Panc1 (cell line): ENCODE data around the gene MARCHF3. TPM values are rescaled to one million over a fixed set of nuclear protein-coding genes. Genes with fewer than 3 reads are reported as not detected.
"Not testable (repeated sequence)": the region's sequence is repeated elsewhere in the genome, so short reads cannot be mapped to it uniquely, and the experiment has no call there.

Experiments used
- ATAC-seq: fragments of 200-7000 bp; cut with Tn5 transposase; 2 replicates; pipeline ENCODE4 v1.9.1; 2020; ENCODE audit warnings: mild to moderate bottlenecking, moderate library complexity
- BruUV-seq: library from RNA; stranded (reverse); fragments of 400-500 nt; replicated peaks from 2 replicates; lab custom pipeline; 2021; lab: Mats Ljungman, UMichigan
- CTCF ChIA-PET: fragments of 300-600 bp; sonication (Branson Sonifier 250); formaldehyde crosslinking; loops from one replicate; lab custom pipeline; 2022; ENCODE audit warnings: antibody characterized with exemption; lab: Charles Lee
- POLR2A ChIA-PET: fragments of 300-600 bp; sonication (Branson Sonifier 250); formaldehyde crosslinking; loops from one replicate; lab custom pipeline; 2022; ENCODE audit warnings: antibody characterized with exemption; lab: Charles Lee
- DNase-seq: peaks from one replicate; pipeline ENCODE4 v3.0.0-alpha.2; 2010; ENCODE audit warnings: low read depth, low spot score
- H3K27ac ChIP-seq: 2 replicates; pipeline ENCODE4 v1.5.1; 2011; ENCODE audit warnings: mild to moderate bottlenecking, low read length, inconsistent platforms
- H3K27me3 ChIP-seq: fragments of 200-500 bp; sonication (Bioruptor generic); 2 replicates; pipeline ENCODE4 v1.6.0; 2014; ENCODE audit warnings: low read length, inconsistent platforms; ENCODE audit not compliant: control insufficient read depth, insufficient read depth
- H3K36me3 ChIP-seq: fragments of 200-500 bp; sonication (Bioruptor generic); 2 replicates; pipeline ENCODE4 v1.5.1; 2014; ENCODE audit warnings: inconsistent platforms, mild to moderate bottlenecking, low read length, moderate library complexity; ENCODE audit not compliant: control insufficient read depth, insufficient read depth
- H3K4me1 ChIP-seq: 2 replicates; pipeline ENCODE4 v1.5.1; 2011; ENCODE audit warnings: inconsistent platforms, mild to moderate bottlenecking, low read length, moderate library complexity; ENCODE audit not compliant: control insufficient read depth, insufficient read depth
- H3K4me3 ChIP-seq, 2 experiments: 2 replicates each; pipeline ENCODE4 v1.5.1; 2011 to 2012; ENCODE audit warnings: low read depth in 2 of 2, low read length in 2 of 2, mild to moderate bottlenecking in 2 of 2, inconsistent platforms in 1 of 2, moderate library complexity in 1 of 2
- H3K9me3 ChIP-seq: fragments of 200-500 bp; sonication (Bioruptor generic); 2 replicates; pipeline ENCODE4 v1.5.1; 2014; ENCODE audit warnings: low read depth, mild to moderate bottlenecking, inconsistent platforms, low read length, moderate library complexity; ENCODE audit not compliant: control insufficient read depth, insufficient read depth
- POLR2AphosphoS5 ChIP-seq: IDR thresholded peaks from 2 replicates; pipeline ENCODE4 v1.6.1; 2012; ENCODE audit warnings: mild to moderate bottlenecking, low read depth, low read length, moderate library complexity
- SIN3A ChIP-seq: IDR thresholded peaks from 2 replicates; pipeline ENCODE4 v1.6.1; 2012; ENCODE audit warnings: low read depth, mild to moderate bottlenecking, low read length, moderate library complexity, borderline replicate concordance; ENCODE audit not compliant: insufficient read depth
- TCF7L2 ChIP-seq: IDR thresholded peaks from 2 replicates; pipeline ENCODE4 v1.6.1; 2011; ENCODE audit warnings: mild to moderate bottlenecking, low read depth, low read length, inconsistent platforms
- in situ Hi-C: cut with HindIII; loops from 2 replicates; pipeline ENCODE4 v1.10.0; 2016; ENCODE audit warnings: low sequenced_read_pairs, low pct_unique_long_range_greater_than_20kb
- intact Hi-C: fragments of 100-400 bp; cut with micrococcal nuclease; formaldehyde crosslinking; loops from one replicate; pipeline ENCODE4 v1.10.0; 2022; ENCODE audit not compliant: unreplicated experiment
- total RNA-seq: library from RNA; stranded (reverse); gene quantifications from one replicate; pipeline ENCODE4 v1.2.1, GENCODE V29; 2021; ENCODE audit not compliant: unreplicated experiment
- TF ChIP-seq, protein P1 (sequence below), 2 experiments: IDR thresholded peaks; 2 replicates each; pipeline ENCODE4 v1.6.1; 2011 to 2012; ENCODE audit warnings: low read depth in 2 of 2, control low read depth in 1 of 2, low read length in 1 of 2, mild to moderate bottlenecking in 1 of 2, moderate library complexity in 1 of 2; ENCODE audit not compliant: insufficient read depth in 1 of 2
- TF ChIP-seq, protein P2 (sequence below): fragments of 450-650 bp; IDR thresholded peaks from 2 replicates; pipeline ENCODE4 v1.5.1; 2017; ENCODE audit warnings: mild to moderate bottlenecking

Gene MARCHF3
- total RNA-seq, 1 experiment from 2014 or later, result 3.0 TPM

DNA sequence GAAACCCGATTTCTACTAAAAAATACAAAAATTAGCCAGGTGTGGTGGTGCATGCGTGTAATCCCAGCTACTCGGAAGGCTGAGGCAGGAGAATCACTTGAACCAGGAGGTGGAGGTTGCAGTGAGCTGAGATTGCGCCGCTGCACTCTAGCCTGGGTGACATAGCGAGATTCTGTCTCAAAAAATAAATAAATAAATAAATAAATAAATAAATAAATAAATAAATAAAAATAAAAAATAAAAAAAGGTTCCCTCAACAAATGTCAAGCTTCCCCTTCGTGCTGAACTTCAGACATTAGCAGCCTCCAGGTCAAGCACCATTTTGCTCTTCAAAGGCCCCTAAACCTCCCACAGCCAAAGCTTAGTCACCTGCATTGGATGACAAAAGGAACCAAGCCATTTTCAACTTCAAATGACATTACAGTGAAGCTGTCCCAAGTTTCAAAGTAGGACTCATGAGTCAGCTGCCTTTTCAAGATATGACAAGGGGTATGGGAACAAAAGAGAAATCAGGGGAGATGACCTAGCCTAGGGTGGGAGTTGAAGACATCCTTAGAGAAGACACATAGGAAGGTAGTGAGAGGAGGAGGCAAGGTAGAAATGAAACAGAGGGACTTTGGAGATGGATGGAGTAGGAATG, 6.7 kb downstream of the MARCHF3 start:
- H3K27ac ChIP-seq, H3K36me3 ChIP-seq, CTCF ChIA-PET, H3K4me1 ChIP-seq, in situ Hi-C loops, intact Hi-C loops, DNase-seq, H3K9me3 ChIP-seq, ATAC-seq, H3K4me3 ChIP-seq, H3K27me3 ChIP-seq, POLR2A ChIA-PET, BruUV-seq: not testable (repeated sequence)

DNA sequence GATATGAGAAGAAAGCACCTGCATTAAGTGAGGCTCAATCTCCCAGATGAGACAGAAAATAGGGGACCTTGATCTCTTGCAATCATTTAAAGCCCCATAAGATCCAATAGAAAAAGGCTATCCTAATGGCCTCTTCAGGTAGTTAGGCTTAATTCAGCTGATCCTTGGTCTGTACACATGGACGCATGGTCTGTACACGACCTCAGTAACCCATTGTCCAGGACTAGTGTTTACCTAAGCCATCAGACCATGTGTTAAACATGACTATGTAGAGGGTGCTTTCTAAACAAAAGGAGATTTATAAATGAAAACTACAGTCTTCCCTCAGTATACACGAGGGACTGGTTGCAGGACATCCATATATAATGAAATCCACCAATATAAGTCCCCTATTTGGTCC, 7.5 kb downstream of the MARCHF3 start:
- H3K27me3 ChIP-seq, result no peaks in the 10 kb centered on the region; the same call in 1 of the 2 replicates
- ATAC-seq, result no peak
- intact Hi-C loops, result no loop called here
- DNase-seq, result no peak
- ChIA-PET POLR2A (no interaction called here), CTCF (no interaction called here)
- no peaks in the 10 kb centered on the region for H3K36me3 ChIP-seq
- H3K4me3 ChIP-seq, result no peak overlapping the region
- TF ChIP-seq, protein P1, sequence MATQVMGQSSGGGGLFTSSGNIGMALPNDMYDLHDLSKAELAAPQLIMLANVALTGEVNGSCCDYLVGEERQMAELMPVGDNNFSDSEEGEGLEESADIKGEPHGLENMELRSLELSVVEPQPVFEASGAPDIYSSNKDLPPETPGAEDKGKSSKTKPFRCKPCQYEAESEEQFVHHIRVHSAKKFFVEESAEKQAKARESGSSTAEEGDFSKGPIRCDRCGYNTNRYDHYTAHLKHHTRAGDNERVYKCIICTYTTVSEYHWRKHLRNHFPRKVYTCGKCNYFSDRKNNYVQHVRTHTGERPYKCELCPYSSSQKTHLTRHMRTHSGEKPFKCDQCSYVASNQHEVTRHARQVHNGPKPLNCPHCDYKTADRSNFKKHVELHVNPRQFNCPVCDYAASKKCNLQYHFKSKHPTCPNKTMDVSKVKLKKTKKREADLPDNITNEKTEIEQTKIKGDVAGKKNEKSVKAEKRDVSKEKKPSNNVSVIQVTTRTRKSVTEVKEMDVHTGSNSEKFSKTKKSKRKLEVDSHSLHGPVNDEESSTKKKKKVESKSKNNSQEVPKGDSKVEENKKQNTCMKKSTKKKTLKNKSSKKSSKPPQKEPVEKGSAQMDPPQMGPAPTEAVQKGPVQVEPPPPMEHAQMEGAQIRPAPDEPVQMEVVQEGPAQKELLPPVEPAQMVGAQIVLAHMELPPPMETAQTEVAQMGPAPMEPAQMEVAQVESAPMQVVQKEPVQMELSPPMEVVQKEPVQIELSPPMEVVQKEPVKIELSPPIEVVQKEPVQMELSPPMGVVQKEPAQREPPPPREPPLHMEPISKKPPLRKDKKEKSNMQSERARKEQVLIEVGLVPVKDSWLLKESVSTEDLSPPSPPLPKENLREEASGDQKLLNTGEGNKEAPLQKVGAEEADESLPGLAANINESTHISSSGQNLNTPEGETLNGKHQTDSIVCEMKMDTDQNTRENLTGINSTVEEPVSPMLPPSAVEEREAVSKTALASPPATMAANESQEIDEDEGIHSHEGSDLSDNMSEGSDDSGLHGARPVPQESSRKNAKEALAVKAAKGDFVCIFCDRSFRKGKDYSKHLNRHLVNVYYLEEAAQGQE (IDR thresholded peaks at IDR 0.05; ENCODE audit: insufficient read depth in 1 of 2, low read depth in 2 of 2, low read length in 1 of 2), result no peak
- TF ChIP-seq, protein P2, sequence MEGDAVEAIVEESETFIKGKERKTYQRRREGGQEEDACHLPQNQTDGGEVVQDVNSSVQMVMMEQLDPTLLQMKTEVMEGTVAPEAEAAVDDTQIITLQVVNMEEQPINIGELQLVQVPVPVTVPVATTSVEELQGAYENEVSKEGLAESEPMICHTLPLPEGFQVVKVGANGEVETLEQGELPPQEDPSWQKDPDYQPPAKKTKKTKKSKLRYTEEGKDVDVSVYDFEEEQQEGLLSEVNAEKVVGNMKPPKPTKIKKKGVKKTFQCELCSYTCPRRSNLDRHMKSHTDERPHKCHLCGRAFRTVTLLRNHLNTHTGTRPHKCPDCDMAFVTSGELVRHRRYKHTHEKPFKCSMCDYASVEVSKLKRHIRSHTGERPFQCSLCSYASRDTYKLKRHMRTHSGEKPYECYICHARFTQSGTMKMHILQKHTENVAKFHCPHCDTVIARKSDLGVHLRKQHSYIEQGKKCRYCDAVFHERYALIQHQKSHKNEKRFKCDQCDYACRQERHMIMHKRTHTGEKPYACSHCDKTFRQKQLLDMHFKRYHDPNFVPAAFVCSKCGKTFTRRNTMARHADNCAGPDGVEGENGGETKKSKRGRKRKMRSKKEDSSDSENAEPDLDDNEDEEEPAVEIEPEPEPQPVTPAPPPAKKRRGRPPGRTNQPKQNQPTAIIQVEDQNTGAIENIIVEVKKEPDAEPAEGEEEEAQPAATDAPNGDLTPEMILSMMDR, result no peak
- TF ChIP-seq POLR2AphosphoS5, result no peak
- TF ChIP-seq TCF7L2, result no peak
- no peak for TF ChIP-seq SIN3A
- no peaks in the 10 kb centered on the region for H3K4me1 ChIP-seq
- H3K27ac ChIP-seq, result no peak overlapping the region
- no peaks in the 10 kb centered on the region for H3K9me3 ChIP-seq
- in situ Hi-C loops, result no loop called here
- no TSS peak for BruUV-seq

DNA sequence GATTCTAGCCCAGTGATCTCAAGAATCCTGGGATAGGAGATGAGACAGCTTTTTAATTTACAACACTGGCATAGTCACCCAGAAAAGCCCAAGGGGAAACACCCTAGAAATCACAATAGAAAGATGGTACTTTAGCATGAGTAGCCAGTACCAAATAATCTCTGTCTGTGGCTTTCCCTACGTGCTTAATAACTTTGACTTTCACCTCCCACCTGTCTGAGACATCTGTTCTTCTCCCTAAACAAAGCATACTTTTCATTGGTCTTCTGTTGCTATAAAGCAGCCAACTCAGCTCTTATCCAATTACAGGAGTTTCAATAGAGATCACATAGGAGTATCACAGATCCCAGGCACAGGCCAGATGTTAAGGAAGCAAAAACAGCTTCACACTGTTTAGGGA, 10.4 kb downstream of the MARCHF3 start:
- Histone ChIP-seq H3K4me3 (no peak overlapping the region), H3K27ac (no peak overlapping the region), H3K36me3 (no peaks in the 10 kb centered on the region), H3K4me1 (no peaks in the 10 kb centered on the region), H3K27me3 (no peaks in the 10 kb centered on the region), H3K9me3 (no peaks in the 10 kb centered on the region)
- in situ Hi-C loops, result no loop called here
- intact Hi-C loops, result no loop called here
- ChIA-PET POLR2A (no interaction called here), CTCF (no interaction called here)
- no TSS peak for BruUV-seq
- DNase-seq, result no peak
- no peak for ATAC-seq
- TF ChIP-seq SIN3A, result no peak
- TF ChIP-seq TCF7L2, result no peak
- TF ChIP-seq, protein P2, result no peak
- no peak for TF ChIP-seq POLR2AphosphoS5
- TF ChIP-seq, protein P1 (IDR thresholded peaks at IDR 0.05; ENCODE audit: insufficient read depth in 1 of 2, low read depth in 2 of 2, low read length in 1 of 2), result no peak
